ENCODE results near the gene LYZ.
A peak's percentile ranks its signal among the peaks of the same experiment; 100 is the strongest.

The LYZ gene

DNA sequence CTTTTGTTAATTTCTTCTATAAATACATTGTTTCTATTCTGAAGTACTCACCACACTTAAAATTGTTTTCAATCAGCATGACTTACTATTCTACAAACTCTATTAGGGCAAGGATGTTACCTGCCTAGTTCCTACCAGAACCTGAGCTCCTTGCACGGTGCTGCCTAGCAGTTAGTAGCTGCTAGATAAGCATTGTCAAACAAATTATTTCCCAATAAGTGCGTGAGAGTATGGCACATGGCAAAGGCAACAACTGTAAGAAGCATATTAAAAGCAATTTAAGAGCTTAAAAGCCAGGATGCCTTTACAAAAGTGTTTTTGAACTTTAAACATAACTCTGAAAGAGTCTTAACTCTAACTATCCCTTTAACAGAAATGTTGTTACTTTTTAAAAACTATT is 8.2 kb upstream of the LYZ start:
- no peak for DNase-seq

DNA sequence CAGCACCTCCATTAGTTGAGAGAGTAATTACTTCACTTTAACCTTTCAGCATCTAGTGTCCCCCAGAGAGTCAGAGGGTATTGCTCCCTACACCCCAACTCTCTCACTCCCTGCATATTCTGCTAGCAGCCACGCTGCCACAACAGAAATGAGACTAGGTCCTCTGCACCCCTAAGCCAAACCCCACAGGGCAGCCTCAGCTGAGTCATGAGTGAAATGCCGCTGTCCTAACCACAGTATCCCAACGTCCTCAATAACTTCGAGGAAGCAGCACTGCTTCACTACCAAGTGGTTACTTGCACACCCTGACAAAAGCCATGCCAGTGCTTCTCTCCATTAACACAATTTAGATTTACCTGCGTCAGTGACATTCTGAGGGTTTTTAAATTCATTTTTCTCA is 6.9 kb upstream of the LYZ start:
- DNase-seq = no peak

DNA sequence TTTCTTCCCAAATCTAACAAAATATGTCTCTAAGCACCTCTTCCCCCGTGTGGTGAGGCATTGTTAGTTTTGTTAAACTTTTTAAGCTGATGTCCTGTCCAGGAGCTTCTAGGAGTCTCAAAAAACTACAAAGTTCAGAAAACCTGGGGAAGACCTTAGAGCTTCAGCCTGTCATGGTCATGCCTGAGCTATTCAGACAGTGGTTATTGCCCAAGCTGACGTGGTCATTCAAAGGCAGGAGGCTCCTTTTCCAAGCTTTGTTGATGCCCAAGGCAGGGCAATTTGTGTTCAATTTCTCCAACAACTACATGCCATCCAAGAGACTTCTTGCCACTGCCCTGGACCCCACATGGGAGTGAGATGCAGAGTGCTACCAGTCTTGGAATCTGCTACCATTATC is 5.8 kb upstream of the LYZ start:
- no peak for DNase-seq

DNA sequence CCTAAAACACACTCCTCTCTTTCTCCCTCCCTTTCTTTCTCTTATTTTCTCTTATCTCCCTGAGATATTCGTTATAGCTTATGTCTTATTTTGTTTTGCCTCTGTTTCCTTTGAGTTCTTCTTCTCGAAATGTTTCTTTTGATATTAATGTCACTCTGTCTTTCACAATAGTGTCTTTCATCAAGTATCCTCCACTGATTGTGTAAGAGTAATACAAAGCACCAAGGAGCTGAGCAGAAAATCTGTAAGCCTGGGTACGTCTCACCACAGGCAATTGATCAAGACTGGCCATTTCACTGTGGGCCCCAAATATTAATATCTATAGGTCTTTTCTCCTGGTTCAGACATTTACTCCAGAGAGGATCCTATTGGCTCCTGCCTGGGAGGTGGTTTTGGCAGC is 4.8 kb upstream of the LYZ start:
- DNase-seq = no peak

DNA sequence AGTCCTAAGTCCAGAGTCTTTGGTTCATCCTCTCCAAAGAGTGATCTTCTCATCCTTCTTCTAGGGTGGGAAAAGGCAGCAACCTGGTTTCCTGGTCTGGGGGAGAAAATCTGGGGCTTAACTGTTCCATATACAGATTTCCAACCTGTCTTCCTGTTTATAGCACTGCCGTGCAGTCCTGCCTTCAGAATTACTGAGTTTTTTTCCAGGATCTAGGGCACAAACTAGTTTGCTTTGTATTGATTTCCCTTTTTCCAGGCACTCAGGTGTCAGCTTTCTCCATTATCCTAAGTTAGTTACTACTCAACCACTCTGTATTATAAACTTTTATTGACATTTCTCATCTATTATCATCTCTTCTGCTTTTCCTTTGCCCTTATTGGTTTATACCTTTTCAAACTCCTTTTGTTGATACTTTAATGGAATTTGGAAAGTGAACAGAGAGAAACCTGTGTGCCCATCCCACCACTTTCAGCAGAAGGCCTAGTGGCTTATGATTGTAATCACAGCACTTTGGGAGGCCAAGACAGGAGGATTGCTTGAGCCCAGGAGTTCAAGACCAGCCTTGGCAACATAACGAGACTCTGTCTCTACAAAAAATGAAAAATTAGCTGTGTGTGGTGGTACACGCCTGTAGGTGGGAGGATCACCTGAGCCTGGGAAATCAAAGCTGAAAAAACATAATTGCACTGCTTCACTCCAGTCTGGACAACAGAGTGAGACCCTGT is 4.1 kb upstream of the LYZ start:
- DNase-seq = no peak

DNA sequence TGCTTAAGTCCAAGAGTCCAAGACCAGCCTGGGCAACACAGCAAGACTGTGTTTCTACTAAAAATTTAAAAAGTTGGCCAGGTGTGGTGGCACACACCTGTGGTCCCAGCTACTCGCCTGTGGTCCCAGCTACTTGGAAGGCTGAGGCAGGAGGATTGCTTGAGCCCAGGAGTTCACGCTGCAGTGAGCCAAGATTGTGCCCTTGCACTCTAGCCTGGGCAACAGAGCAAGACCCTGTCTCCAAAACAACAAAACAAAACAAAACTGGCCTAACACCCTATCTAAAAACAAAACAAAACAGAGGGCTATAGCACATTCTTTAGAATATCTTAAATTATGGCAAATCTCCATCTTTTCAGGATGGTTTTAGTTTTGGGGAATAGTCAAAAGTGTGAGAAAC is 3.1 kb upstream of the LYZ start:
- no peak for DNase-seq

DNA sequence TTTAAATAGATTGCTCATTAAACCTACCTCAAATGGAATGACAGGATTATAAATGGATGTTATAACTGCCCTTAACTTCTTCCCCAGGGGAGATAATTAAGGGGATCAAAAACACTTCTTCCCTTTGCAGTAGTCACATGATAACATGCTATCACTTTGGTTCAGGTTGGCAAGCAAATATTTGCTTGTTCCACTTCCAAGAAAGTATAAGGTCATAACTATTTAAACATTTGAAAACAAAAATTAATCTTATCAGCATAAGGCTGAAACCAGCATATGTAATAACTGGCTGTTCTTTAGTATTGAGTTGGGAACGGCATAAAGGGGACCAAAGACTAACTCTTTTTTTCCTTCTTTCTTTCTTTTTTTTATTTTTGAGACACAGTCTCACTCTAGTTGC is 2.4 kb upstream of the LYZ start:
- DNase-seq = no peak

DNA sequence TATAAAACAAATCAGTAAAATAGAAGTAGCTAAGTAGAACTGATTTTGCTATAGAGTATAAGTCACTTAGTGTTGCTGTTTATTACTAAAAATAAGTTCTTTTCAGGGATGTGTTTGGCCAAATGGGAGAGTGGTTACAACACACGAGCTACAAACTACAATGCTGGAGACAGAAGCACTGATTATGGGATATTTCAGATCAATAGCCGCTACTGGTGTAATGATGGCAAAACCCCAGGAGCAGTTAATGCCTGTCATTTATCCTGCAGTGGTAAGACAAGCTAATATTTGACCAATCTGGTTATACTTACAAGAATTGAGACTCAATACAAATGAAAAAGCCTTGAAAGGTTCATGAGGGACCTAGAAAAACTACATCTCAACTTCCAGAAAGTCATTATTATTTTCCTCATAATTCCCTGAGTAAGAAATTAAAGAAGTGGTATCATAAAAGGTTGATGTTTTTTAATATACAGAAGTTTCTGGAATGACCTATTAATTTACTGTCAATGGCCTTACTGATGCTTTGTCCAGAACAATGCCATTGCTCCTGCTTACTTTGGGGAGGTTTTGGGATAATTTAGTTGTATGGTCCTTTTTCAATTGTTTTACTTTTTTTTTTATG is 1.9 kb downstream of the LYZ start:
- no peak for DNase-seq

DNA sequence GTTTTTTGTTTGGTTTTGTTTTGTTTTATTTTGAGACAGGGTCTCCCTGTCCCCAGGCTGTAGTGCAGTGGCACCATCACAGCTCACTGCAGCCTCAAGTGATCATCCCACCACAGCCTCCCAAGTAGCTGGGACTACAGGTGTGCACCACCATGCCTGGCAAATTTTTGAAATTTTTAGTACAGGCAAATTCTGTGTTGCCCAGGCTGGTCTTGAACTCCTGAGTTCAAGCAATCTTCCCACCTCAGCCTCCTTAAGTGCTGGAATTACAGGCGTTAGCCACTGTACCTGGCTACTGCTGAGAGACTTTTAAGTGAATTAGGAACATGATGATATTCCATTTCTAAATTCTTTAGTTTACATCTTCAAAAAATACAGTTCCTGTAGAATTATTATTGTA is 2.6 kb downstream of the LYZ start:
- no peak for DNase-seq

DNA sequence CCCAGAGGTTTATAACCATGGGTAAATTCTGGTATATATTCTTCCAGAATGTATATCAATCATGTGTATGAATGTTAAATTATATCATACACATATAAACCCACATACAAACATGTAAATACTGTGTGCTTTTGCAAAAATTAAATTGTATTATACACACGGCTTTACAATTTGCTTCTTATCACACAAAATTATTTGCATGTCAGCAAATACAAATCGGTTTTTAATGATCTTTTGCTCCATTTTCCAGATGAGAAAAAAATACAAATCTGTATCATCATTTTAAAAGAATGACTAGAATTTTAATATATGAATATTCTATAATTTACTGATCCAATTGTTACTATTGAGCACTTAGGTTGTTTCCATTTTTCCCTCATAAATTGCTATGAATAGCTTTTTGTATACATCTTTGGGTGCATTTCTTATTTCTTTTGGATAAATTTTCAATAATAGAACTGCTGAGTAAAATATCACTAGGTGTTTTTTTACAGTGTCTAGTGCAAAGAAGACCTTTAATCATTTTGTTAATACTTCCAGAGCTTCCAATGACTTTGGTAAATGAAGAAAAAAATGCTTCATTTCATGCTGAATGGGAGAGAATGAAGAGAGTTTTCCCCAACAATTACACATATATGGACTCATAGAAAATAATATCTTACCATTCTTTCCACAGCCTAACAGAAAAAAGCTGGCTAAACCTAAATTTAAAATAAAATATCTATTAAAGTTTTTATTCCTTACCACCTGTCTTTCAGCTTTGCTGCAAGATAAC is 3.5 kb downstream of the LYZ start:
- no peak for DNase-seq

DNA sequence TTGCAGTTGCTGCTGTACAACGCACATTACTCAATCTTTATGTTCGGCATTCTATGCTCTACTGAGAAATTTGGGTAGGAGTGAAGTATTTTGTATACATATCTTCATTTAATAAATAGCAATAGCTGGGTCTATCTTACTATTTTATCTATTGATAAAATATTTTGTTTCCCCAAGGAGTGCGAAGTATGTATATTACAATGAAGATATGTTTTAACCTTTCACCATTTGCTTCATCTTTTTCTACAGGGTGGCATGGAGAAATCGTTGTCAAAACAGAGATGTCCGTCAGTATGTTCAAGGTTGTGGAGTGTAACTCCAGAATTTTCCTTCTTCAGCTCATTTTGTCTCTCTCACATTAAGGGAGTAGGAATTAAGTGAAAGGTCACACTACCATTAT is 4.7 kb downstream of the LYZ start:
- no peak for DNase-seq

DNA sequence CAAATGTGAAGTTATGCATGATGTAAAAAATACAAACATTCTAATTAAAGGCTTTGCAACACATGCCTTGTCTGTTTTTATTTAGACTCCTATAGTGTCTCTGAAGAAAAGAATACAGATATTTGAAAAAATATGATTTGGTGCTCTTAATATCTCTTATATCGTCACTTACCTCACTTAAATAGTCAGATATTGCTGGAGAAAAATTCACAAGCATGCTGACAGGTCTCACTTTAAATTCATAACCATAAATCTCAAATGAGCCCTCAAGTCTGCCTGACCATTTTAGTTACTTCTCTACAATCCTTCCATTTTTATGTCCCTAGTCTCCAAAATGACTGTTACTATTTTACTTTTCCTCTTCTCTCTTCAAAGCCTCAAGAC is 6.0 kb downstream of the LYZ start:
- DNase-seq = no peak

DNA sequence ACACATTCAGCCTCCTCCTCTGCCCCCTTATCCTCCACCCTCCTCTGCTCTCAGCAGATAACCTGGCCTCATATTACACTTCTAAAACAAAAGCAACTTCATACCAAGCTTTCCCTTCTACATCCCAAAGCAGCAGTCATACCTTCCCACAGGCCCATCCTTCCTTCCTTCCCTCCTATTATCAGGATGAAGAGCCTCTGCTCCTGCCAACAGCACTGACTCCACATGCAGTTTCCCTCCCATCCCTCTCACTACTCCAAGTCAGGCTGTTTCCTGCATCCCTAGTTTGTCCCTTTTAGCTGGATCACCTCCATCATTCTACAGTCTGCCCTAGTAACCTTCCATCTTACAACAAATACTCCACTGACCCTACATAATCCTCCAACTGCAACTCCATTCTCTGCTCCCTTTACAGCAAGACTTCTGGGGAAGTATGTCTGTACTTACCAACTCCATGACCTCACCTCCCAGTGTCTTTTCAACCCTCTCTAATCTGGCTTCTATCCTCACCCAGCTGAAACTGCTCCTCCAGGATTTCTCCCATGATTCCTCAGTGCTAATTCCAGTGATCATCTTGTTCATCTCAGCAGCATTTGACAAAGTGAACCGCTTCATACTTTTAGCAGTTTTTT is 6.5 kb downstream of the LYZ start:
- DNase-seq = no peak

DNA sequence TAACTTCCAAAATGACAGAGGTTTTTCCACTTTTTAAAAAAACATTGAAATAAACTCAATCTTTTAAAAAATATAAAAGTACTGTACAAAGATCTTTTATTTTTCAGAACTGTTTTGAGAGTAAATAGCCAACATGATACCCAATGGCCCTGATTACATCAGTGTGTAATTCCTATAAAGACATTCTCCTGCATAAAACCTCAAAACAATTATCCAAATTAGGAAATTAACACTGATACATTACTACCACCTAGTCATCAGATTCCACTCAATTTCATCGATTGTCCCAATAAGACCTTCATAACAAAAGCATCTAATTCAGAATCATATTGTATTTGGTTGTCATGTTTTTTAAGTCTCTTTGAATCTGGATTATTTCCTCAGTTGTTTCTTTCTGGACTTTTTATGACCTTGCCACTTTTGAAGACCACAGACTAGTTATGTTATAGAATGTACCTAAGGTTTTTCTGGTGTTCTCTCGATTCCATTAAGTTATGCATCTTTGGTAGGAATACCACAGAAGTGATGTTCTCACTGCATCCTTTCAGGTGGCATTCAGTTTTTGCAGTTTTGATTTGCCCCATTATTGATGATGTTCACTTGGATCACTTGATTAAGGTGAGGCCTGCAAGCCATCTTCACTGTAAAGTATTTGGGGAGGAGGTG is 7.3 kb downstream of the LYZ start:
- no peak for DNase-seq

DNA sequence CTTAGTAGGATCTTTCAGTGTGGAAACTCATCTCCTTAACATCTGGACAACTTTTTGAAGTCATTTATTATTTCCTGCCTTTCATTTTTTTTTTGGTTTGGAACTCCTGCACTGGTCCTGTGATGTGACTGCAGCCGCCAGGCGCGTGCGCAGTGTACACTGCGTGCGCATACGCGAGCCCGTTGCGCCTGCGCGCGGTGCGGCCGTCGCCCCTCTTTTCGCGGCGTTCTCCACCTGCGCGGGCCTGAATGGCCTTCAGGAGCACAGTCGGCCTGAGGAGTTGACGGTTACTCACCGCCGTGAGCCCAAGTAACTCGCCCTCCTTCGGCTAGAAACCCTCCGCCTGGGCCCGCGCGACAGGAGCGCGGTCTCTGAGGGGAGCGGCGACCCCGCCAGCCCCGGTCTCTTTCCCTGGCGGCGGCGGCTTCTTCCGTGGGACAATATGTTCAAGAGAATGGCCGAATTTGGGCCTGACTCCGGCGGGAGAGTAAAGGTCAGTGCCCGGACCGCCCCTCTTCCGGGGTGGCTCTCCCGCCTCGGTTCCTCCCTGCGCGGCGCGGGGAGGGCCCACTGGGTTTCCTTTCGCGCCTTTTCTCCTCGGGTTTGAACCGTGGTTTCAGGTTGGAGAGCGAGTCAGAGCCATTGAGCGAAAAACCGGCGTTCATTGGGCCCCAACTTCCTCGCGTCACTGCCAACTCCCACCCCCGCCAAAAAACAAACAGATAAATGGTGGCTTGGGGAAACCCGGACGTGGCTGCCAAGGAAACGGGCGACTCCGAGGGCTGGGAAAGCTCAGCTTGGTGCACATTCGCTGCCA is 11.6 kb downstream of the LYZ start, which contains the start of gene YEATS4:
TSS of gene YEATS4 (plus strand) at position 213 of the 817 bp plus-strand sequence. CDS start at position 443, 230 bp downstream.
- peak; percentile 88 for DNase-seq

DNA sequence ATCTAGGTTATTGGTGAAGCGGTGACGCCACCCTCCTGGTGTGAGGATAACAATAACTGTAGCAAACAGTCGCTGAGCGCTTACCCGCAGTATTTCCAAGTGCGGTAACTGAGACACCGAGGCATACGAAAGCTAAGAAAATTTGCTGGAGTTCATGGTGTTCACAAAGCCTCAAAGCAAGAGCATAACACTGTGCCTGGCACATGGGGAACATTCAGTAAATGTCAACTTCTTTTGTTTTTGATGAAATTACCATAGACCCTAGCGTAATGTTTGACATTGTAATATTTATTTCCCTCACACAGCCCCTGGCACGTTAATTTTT is 12.1 kb downstream of the LYZ start:
- no peak for DNase-seq

DNA sequence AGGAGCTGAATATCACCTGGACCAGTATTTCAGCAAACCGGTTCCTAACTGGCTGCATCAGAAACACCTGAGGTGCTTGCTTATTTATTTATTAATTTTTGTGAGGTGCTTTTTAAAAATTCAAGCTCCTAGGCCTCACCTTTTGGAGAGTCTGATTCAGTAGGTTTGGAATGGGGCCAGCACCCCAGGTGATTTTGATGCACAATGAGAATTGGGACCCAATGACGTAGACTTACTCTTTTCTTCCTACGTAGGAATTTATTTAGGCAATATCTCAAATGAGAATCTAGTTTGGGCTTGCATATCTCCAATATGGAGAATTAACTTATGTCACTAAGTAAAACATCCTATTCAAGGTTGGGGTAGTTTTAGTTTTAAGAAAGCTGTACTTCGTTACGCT is 18.6 kb downstream of the LYZ start:
- no peak for DNase-seq

DNA sequence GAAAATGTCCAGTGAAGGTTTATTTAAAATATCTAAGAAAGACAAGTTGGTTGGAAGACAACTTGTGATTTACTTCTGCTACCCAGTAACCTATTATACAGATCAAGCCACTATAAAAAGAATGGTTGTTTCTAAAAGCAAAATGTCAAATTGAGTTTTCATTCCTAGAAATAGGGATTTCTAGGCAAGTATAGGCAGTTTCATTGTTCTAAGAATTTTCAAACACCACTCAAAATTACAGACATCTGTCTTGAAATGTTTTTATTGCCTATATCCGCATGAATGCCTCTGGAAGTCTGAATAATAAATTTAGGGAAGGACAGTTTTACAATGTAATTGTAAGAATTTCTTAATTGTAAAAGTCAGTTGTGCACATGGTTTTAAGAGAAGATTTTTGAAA is 20.0 kb downstream of the LYZ start:
- no peak for DNase-seq

DNA sequence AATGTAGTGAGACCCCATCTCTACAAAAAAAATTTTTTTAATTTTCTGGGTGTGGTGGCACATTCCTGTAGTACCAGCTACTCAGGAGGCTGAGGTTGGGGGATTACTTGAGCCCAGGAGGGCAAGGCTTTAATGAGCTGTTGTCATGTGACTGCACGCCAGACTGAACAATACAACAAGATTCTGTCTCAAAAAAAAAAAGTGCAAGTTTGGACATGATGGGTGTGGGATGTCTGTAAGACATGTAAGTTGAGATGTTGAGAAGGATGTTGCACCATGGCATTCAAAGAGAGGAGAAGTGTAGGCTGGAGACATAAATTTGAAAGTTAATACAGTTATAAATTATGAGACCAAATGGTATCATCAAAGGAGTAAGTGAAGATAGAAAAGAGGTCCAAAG is 34.9 kb downstream of the LYZ start:
- DNase-seq = no peak

DNA sequence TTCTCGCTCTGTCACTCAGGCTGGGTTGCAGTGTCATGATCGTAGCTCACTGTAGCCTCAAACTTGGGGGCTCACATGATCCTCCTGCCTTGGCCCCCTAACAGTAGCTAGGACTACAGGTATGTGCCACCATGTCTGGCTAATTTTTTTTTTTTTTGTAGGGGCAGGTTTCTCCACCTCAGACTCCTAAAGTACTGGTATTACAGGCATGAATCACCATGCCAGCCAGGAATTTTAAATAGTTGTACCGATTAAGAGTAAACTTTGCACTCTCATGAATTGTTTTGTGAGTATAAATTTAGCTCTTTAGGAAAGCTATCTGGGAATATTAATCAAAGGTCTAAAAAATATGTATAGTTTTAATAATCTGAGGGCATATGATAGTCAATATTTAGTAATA is 36.9 kb downstream of the LYZ start:
- DNase-seq = no peak

DNA sequence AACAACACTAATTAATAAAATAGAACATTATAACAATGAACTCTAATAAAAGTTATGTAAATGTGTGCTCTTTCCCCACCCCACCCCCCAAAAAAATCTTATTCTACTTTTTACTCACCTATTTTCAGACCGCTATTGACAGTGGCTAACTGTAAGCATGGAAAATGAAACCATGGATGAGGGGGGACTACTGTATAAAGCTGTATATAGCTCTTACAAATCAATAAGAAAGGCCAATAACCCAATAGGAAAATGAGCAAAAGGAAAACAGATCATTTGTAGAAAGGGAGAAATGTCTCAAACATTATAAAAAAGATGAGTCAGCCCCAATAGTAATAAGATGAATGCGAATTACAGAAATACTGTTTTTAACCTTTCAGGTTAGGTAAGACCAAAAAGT is 38.7 kb downstream of the LYZ start:
- DNase-seq = no peak

DNA sequence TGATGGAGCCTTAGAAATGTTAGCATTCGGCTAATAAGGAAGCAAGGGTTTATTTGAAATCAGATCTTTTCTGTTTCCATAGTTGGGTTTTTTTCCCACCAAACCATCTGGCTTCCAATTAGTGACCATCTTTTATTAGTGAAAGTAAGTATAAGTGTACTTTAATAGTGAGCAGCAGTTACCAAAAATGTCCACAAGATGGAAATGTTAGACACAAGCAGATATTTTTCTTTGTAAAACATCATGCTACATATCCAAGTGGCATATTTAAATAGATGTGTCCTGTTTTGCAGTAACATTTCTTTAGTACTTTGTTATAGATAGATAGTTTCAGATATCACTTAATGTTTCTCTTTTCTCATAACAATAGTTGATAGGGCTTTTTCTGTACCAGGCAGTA is 40.2 kb downstream of the LYZ start:
- DNase-seq = no peak
